H1 (cell line): Measurements from ENCODE around the gene UROC1. TPM values are rescaled to one million over a fixed set of nuclear protein-coding genes. Genes with fewer than 3 reads are reported as not detected.

ENCODE experiments used
- CTCF ChIA-PET: fragments of 300-600 bp; sonication (Branson Sonifier 250); formaldehyde crosslinking; loops from one replicate; lab custom pipeline; 2021; ENCODE audit not compliant: partially characterized antibody; lab: Charles Lee
- POLR2A ChIA-PET: fragments of 300-600 bp; sonication (Branson Sonifier 250); formaldehyde crosslinking; loops from one replicate; lab custom pipeline; 2021; ENCODE audit warnings: inconsistent platforms; ENCODE audit not compliant: partially characterized antibody; lab: Charles Lee
- DNase-seq, 2 experiments: peaks; one replicate each; pipeline versions ENCODE4 v3.0.0 to v3.0.0-alpha.2; 2010 to 2022; ENCODE audit warnings: low spot score in 2 of 2, low read depth in 1 of 2, mixed read lengths in 1 of 2
- FAIRE-seq: peaks from 2 replicates; lab custom pipeline; 2011; peaks lifted over from hg19 to GRCh38; lab: Jason Lieb, UNC
- H2AFZ ChIP-seq: 2 replicates; pipeline ENCODE4 v1.8.1; 2012; ENCODE audit warnings: low read length, inconsistent platforms
- H2AK5ac ChIP-seq: 2 replicates; pipeline ENCODE4 v1.6.1; 2013; ENCODE audit warnings: low read depth, low read length
- H2BK120ac ChIP-seq: replicated peaks from 2 replicates; pipeline ENCODE3; 2013; ENCODE audit warnings: low read depth, low read length, inconsistent platforms
- H2BK12ac ChIP-seq: 2 replicates; pipeline ENCODE4 v1.6.1; 2013; ENCODE audit warnings: low read depth, low read length
- H2BK15ac ChIP-seq: 2 replicates; pipeline ENCODE4 v1.6.1; 2013; ENCODE audit warnings: low read length
- H2BK20ac ChIP-seq: 2 replicates; pipeline ENCODE4 v1.6.1; 2013; ENCODE audit warnings: low read length
- H2BK5ac ChIP-seq: 2 replicates; pipeline ENCODE4 v1.6.1; 2013; ENCODE audit warnings: low read depth, low read length
- H3K14ac ChIP-seq: 2 replicates; pipeline ENCODE4 v1.6.1; 2013; ENCODE audit warnings: inconsistent platforms; ENCODE audit not compliant: insufficient read length
- H3K18ac ChIP-seq: 2 replicates; pipeline ENCODE4 v1.6.1; 2013; ENCODE audit warnings: low read length; ENCODE audit errors: extremely low read depth
- H3K23ac ChIP-seq: 2 replicates; pipeline ENCODE4 v1.6.1; 2013; ENCODE audit warnings: inconsistent platforms; ENCODE audit not compliant: insufficient read length
- H3K23me2 ChIP-seq: 2 replicates; pipeline ENCODE4 v1.6.1; 2013; ENCODE audit warnings: low read depth, low read length
- H3K27ac ChIP-seq: 2 replicates; pipeline ENCODE4 v1.6.1; 2011; ENCODE audit warnings: low read depth, low read length, inconsistent platforms
- H3K27me3 ChIP-seq, 4 experiments: replicated peaks in 1 of 4; 1 replicate in 1 of 4; 2 replicates in 3 of 4; pipeline versions ENCODE4 v1.6.1 to v1.8.1; 2011 to 2013; ENCODE audit warnings: low read length in 3 of 4, mild to moderate bottlenecking in 3 of 4, inconsistent platforms in 2 of 4, mixed read lengths in 2 of 4, moderate library complexity in 1 of 4; ENCODE audit not compliant: control insufficient read depth in 3 of 4, insufficient read depth in 3 of 4; ENCODE audit errors: extremely low read depth in 1 of 4
- H3K36me3 ChIP-seq, 4 experiments: 2 replicates each; pipeline versions ENCODE4 v1.6.1 to v1.8.1; 2011 to 2013; ENCODE audit warnings: mild to moderate bottlenecking in 4 of 4, low read length in 3 of 4, moderate library complexity in 2 of 4, control low read depth in 1 of 4, inconsistent platforms in 1 of 4; ENCODE audit not compliant: insufficient read depth in 4 of 4, control insufficient read depth in 2 of 4
- H3K4ac ChIP-seq: replicated peaks from 2 replicates; pipeline ENCODE3; 2013; ENCODE audit warnings: low read length, low read depth, mixed read lengths, inconsistent platforms; ENCODE audit not compliant: insufficient read length
- H3K4me1 ChIP-seq, 4 experiments: replicated peaks in 1 of 4; 1 replicate in 1 of 4; 2 replicates in 3 of 4; pipeline versions ENCODE4 v1.6.1 to v1.8.1; 2011 to 2013; ENCODE audit warnings: low read length in 3 of 4, inconsistent platforms in 2 of 4, mixed read lengths in 1 of 4; ENCODE audit not compliant: insufficient read depth in 4 of 4, control insufficient read depth in 3 of 4
- H3K4me2 ChIP-seq, 2 experiments: 2 replicates each; pipeline versions ENCODE4 v1.6.1 to v1.8.1; 2011 to 2013; ENCODE audit warnings: low read depth in 2 of 2, low read length in 2 of 2, control low read depth in 1 of 2, inconsistent platforms in 1 of 2, mild to moderate bottlenecking in 1 of 2; ENCODE audit not compliant: insufficient read depth in 1 of 2
- H3K4me3 ChIP-seq, 4 experiments: fragments of 200-600, 300-600 bp in 1 of 4; sonication (generic), shearing (Covaris generic), sonication (Bioruptor Twin) in 1 of 4; 2 replicates each; pipeline versions ENCODE4 v1.5.1 to v1.8.1; 2011 to 2016; ENCODE audit warnings: low read length in 4 of 4, low read depth in 3 of 4, control low read depth in 2 of 4, inconsistent platforms in 2 of 4, mild to moderate bottlenecking in 2 of 4, mixed read lengths in 1 of 4, moderate library complexity in 1 of 4; ENCODE audit not compliant: insufficient read depth in 2 of 4; ENCODE audit errors: extremely low read depth in 1 of 4
- H3K56ac ChIP-seq: replicated peaks from 2 replicates; pipeline ENCODE3; 2013; ENCODE audit warnings: low read depth, mild to moderate bottlenecking, mixed read lengths, low read length, inconsistent platforms; ENCODE audit not compliant: insufficient read length
- H3K79me1 ChIP-seq: 2 replicates; pipeline ENCODE4 v1.6.1; 2013; ENCODE audit warnings: low read depth, low read length, control low read depth
- H3K79me2 ChIP-seq, 2 experiments: 2 replicates each; pipeline versions ENCODE4 v1.6.1 to v1.8.1; 2012 to 2013; ENCODE audit warnings: low read length in 2 of 2, mild to moderate bottlenecking in 2 of 2, inconsistent platforms in 1 of 2; ENCODE audit not compliant: insufficient read depth in 2 of 2, control insufficient read depth in 1 of 2
- H3K9ac ChIP-seq, 4 experiments: replicated peaks in 1 of 4; 1 replicate in 1 of 4; 2 replicates in 3 of 4; pipeline versions ENCODE4 v1.6.1 to v1.8.1; 2011 to 2013; ENCODE audit warnings: low read depth in 3 of 4, low read length in 3 of 4, control low read depth in 2 of 4, mild to moderate bottlenecking in 2 of 4, moderate library complexity in 2 of 4, inconsistent platforms in 1 of 4; ENCODE audit errors: extremely low read depth in 1 of 4
- H3K9me3 ChIP-seq, 2 experiments: 2 replicates each; pipeline versions ENCODE4 v1.6.1 to v1.8.1; 2012 to 2013; ENCODE audit warnings: mild to moderate bottlenecking in 2 of 2, moderate library complexity in 2 of 2, control low read depth in 1 of 2, inconsistent platforms in 1 of 2, low read depth in 1 of 2, low read length in 1 of 2, mixed read lengths in 1 of 2; ENCODE audit not compliant: insufficient read depth in 2 of 2
- H4K20me1 ChIP-seq, 2 experiments: replicated peaks in 1 of 2; 2 replicates each; pipeline versions ENCODE3 to v1.8.1; 2011 to 2013; ENCODE audit warnings: inconsistent platforms in 2 of 2, low read length in 2 of 2, mild to moderate bottlenecking in 1 of 2; ENCODE audit not compliant: insufficient read depth in 2 of 2, control insufficient read depth in 1 of 2
- H4K5ac ChIP-seq: 2 replicates; pipeline ENCODE4 v1.6.1; 2013; ENCODE audit warnings: low read length, low read depth, mixed read lengths, inconsistent platforms; ENCODE audit not compliant: insufficient read length
- H4K8ac ChIP-seq: 2 replicates; pipeline ENCODE4 v1.8.0; 2013; ENCODE audit warnings: mild to moderate bottlenecking, moderate library complexity, low read length, inconsistent platforms; ENCODE audit not compliant: insufficient read depth; ENCODE audit errors: extremely low read depth
- H4K91ac ChIP-seq: replicated peaks from 2 replicates; pipeline ENCODE3; 2013; ENCODE audit warnings: low read length, mixed read lengths, inconsistent platforms; ENCODE audit not compliant: insufficient read length
- KDM4A ChIP-seq: IDR thresholded peaks from one replicate; pipeline ENCODE4 v1.7.1; 2012; ENCODE audit warnings: low read depth, mild to moderate bottlenecking, moderate library complexity, low read length, inconsistent platforms; ENCODE audit not compliant: severe bottlenecking
- POLR2A ChIP-seq, 2 experiments: IDR thresholded peaks; 1 replicate in 1 of 2; 2 replicates in 1 of 2; pipeline ENCODE4 v1.6.1; 2011; ENCODE audit warnings: low read depth in 2 of 2, low read length in 2 of 2, mild to moderate bottlenecking in 2 of 2; ENCODE audit errors: control extremely low read depth in 1 of 2
- TAF1 ChIP-seq: IDR thresholded peaks from 2 replicates; pipeline ENCODE4 v1.6.1; 2011; ENCODE audit warnings: mild to moderate bottlenecking, low read depth, low read length
- polyA plus RNA-seq, 7 experiments: library from polyadenylated mRNA; depleted of rRNA in 3 of 7; stranded (reverse) in 5 of 7; unstranded in 2 of 7; fragments of >200 nt in 5 of 7; fragments of 200-250 nt in 2 of 7; gene quantifications; 1 replicate in 5 of 7; 2 replicates in 1 of 7; 4 replicates in 1 of 7; pipeline versions ENCODE4 v1.2.1 to v1.2.3, GENCODE V29; 2011 to 2013; ENCODE audit warnings: missing spikeins in 2 of 7, mixed read lengths in 2 of 7
- total RNA-seq: library from RNA; stranded (reverse); fragmentation: NEBNext Ultra II Directional; extraction: Animal tissue kit (Norgen Biotek cat#: 25700); gene quantifications from 2 replicates; pipeline ENCODE4 v1.2.1, GENCODE V29; 2021
- TF ChIP-seq, protein P1 (sequence below), 3 experiments: IDR thresholded peaks; 1 replicate in 2 of 3; 2 replicates in 1 of 3; pipeline versions ENCODE4 v1.5.1 to v1.6.1; 2011; ENCODE audit warnings: low read length in 3 of 3, mild to moderate bottlenecking in 3 of 3, inconsistent platforms in 2 of 3, low read depth in 1 of 3, moderate library complexity in 1 of 3; ENCODE audit not compliant: insufficient read depth in 1 of 3; ENCODE audit errors: control extremely low read depth in 1 of 3

UROC1 gene
- total and polyA plus RNA-seq, 2 of the 8 experiments (the other 6 are each of a cell fraction or from before 2014, with no cell fraction given), result 0.03 TPM; not detected in 1

DNA sequence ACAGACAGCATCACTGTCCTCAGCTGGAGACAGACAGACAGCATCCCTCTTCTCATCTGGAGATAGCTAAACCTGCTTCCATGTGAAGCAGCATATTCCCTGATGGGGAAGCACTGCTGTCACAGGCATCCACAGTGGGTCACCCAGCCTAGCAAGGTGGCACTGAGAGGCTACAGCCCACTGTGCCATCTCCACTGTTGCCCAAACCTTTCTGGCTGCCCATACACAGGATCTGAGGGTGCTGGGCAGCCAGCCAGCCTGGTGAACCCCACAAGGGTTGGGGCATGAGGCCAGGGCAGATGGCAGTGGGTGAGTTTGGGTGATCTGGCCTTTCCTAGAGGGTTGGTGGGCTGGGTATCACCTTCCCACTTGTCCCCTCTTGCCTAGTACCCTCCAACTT lies 18.1 kb upstream of the UROC1 start:
- peaks cover 7% of the 10 kb centered on the region; the same call in 1 of the 2 replicates for H3K23me2 ChIP-seq
- CTCF ChIA-PET, result interaction anchor here (1.1 to 1.4 kb wide), 3 partner anchors 14 to 124 kb away, joined by 3 to 4 read pairs (median 4); no protein-coding TSS in a partner anchor
- no peaks in the 10 kb centered on the region for H3K9me3 ChIP-seq
- no peak overlapping the region for H2AFZ ChIP-seq
- no peak overlapping the region for H4K8ac ChIP-seq
- TF ChIP-seq POLR2A (IDR thresholded peaks at IDR 0.05; ENCODE audit: control extremely low read depth in 1 of 2, low read depth in 2 of 2, low read length in 2 of 2) (no peak), TAF1 (no peak), KDM4A (no peak)
- TF ChIP-seq, protein P1, sequence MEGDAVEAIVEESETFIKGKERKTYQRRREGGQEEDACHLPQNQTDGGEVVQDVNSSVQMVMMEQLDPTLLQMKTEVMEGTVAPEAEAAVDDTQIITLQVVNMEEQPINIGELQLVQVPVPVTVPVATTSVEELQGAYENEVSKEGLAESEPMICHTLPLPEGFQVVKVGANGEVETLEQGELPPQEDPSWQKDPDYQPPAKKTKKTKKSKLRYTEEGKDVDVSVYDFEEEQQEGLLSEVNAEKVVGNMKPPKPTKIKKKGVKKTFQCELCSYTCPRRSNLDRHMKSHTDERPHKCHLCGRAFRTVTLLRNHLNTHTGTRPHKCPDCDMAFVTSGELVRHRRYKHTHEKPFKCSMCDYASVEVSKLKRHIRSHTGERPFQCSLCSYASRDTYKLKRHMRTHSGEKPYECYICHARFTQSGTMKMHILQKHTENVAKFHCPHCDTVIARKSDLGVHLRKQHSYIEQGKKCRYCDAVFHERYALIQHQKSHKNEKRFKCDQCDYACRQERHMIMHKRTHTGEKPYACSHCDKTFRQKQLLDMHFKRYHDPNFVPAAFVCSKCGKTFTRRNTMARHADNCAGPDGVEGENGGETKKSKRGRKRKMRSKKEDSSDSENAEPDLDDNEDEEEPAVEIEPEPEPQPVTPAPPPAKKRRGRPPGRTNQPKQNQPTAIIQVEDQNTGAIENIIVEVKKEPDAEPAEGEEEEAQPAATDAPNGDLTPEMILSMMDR (IDR thresholded peaks at IDR 0.05; ENCODE audit: control extremely low read depth in 1 of 3, insufficient read depth in 1 of 3, low read depth in 1 of 3, low read length in 3 of 3), result no peak
- no peak overlapping the region for H3K4me2 ChIP-seq
- no peak overlapping the region for H3K56ac ChIP-seq
- H3K79me1 ChIP-seq, result no peaks in the 10 kb centered on the region
- H4K20me1 ChIP-seq, result peaks cover 0 to 5% of the 10 kb centered on the region in 2 experiments
- H4K91ac ChIP-seq, result no peak overlapping the region
- H3K79me2 ChIP-seq, result no peaks in the 10 kb centered on the region
- no peaks in the 10 kb centered on the region for H3K4me1 ChIP-seq
- H3K27me3 ChIP-seq, result no peaks in the 10 kb centered on the region
- no peak for FAIRE-seq
- H2AK5ac ChIP-seq, result no peak overlapping the region
- H4K5ac ChIP-seq, result no peak overlapping the region
- no peak overlapping the region for H3K27ac ChIP-seq
- H3K4me3 ChIP-seq, result no peak overlapping the region
- no peak for DNase-seq
- no peak overlapping the region for H3K18ac ChIP-seq
- H2BK15ac ChIP-seq, result no peak overlapping the region
- H3K9ac ChIP-seq, result no peak overlapping the region
- H2BK120ac ChIP-seq, result no peak overlapping the region
- H2BK20ac ChIP-seq, result no peak overlapping the region
- no peak overlapping the region for H3K4ac ChIP-seq
- no peak overlapping the region for H3K23ac ChIP-seq
- no peaks in the 10 kb centered on the region for H3K36me3 ChIP-seq
- no peak overlapping the region for H2BK5ac ChIP-seq
- POLR2A ChIA-PET, result interaction anchor here (1.0 kb wide), 1 partner anchor 11 kb away, joined by 3 read pairs; no protein-coding TSS in a partner anchor
- H3K14ac ChIP-seq, result no peak overlapping the region
- no peak overlapping the region for H2BK12ac ChIP-seq
